Sigmoid colon (tissue), 7 donors: ENCODE data around the gene RANBP1. TPM values are rescaled to one million over a fixed set of nuclear protein-coding genes. Genes with fewer than 3 reads are reported as not detected.

Experiments
- DNase-seq: peaks from one replicate; pipeline ENCODE4 v3.0.0-alpha.2; 2019
- H3K27ac ChIP-seq, 4 donors: fragments of 200-600 bp; sonication (generic); one replicate each; pipeline ENCODE4 v1.5.1; 2016 to 2019; ENCODE audit warnings: mild to moderate bottlenecking in 1 of 4
- H3K27me3 ChIP-seq, 3 donors: fragments of 200-600 bp; sonication (generic); one replicate each; pipeline ENCODE4 v1.5.1; 2019; ENCODE audit warnings: mild to moderate bottlenecking in 1 of 3
- H3K36me3 ChIP-seq, 4 donors: fragments of 200-600 bp; sonication (generic); one replicate each; pipeline ENCODE4 v1.5.1; 2016 to 2019
- H3K4me1 ChIP-seq, 4 donors: fragments of 200-600 bp; sonication (generic); one replicate each; pipeline ENCODE4 v1.5.1; 2017 to 2019
- H3K4me3 ChIP-seq, 4 donors: fragments of 200-600 bp; sonication (generic); one replicate each; pipeline ENCODE4 v1.5.1; 2017 to 2019; ENCODE audit warnings: mild to moderate bottlenecking in 2 of 4, moderate library complexity in 1 of 4
- H3K9me3 ChIP-seq, 4 donors: fragments of 200-600 bp in 3 of 4; sonication (generic) in 3 of 4; one replicate each; pipeline versions ENCODE4 v1.5.1 to v1.6.1; 2013 to 2019
- CTCF ChIP-seq, 4 experiments: fragments of 450-650 bp in 3 of 4; fragments of 200-600 bp in 1 of 4; IDR thresholded peaks; one replicate each; pipeline ENCODE4 v1.5.1; 2016 to 2019; ENCODE audit warnings: antibody characterized with exemption in 4 of 4, mild to moderate bottlenecking in 3 of 4, moderate library complexity in 2 of 4
- EP300 ChIP-seq, 4 donors: sonication (generic); formaldehyde crosslinking; IDR thresholded peaks; one replicate each; pipeline ENCODE4 v1.6.1; 2017; ENCODE audit warnings: antibody characterized with exemption in 4 of 4
- POLR2A ChIP-seq, 2 donors: fragments of 450-650 bp; IDR thresholded peaks; one replicate each; pipeline ENCODE4 v1.6.1; 2016; ENCODE audit warnings: antibody characterized with exemption in 2 of 2, mild to moderate bottlenecking in 2 of 2, moderate library complexity in 2 of 2
- POLR2AphosphoS5 ChIP-seq, 4 donors: sonication (generic); formaldehyde crosslinking; IDR thresholded peaks; one replicate each; pipeline ENCODE4 v1.6.1; 2017; ENCODE audit warnings: antibody characterized with exemption in 4 of 4
- WGBS, 2 donors: extraction: QIAGEN DNeasy Blood & Tissue Kit; methylation state at CpG; one replicate each; pipeline ENCODE4 v1.1.7; 2013; 5-methylcytosine and 5-hydroxymethylcytosine counted together
- intact Hi-C: fragments of 100-400 bp; cut with DNase I; formaldehyde crosslinking; loops from one replicate; pipeline ENCODE4 v1.15.1; 2023
- polyA plus RNA-seq, 3 donors: library from polyadenylated mRNA; stranded (reverse); fragments of 200-250 nt; gene quantifications; one replicate each; pipeline ENCODE4 v1.2.3, GENCODE V29; 2013
- total RNA-seq, 4 donors: library from RNA; depleted of rRNA; stranded (reverse); fragments of >200 nt; gene quantifications; one replicate each; pipeline ENCODE4 v1.1.0, GENCODE V29; 2016
- donor health status: healthy with polysubstance abuse.
- donor health status: Bipolar disorder and iron deficiency.
- donor health status: healthy.

RANBP1 gene
- total and polyA plus RNA-seq, 7 donors: 67.9 to 194 (median 154) TPM

GRCh38 chr22:20107951-20108756, 7.8 kb upstream of the RANBP1 start:
- no peak for DNase-seq
- Histone ChIP-seq H3K36me3 (peaks cover 42 to 90% (median 52%) of the 10 kb centered on the region in 4 donors), H3K27me3 (no peaks in the 10 kb centered on the region), H3K4me3 (no peak overlapping the region), H3K9me3 (no peaks in the 10 kb centered on the region), H3K4me1 (no peaks in the 10 kb centered on the region), H3K27ac (no peak overlapping the region)
- intact Hi-C loops: no loop called here
- no peak for TF ChIP-seq CTCF (IDR thresholded peaks at IDR 0.05)
- TF ChIP-seq POLR2AphosphoS5 (IDR thresholded peaks at IDR 0.05): no peak
- no peak for TF ChIP-seq EP300 (IDR thresholded peaks at IDR 0.05)
- no peak for TF ChIP-seq POLR2A (IDR thresholded peaks at IDR 0.05)
- 86 to 90% methylated on average over 13 of the region's 13 CpGs for WGBS, 2 donors

GRCh38 chr22:20108757-20109230, 7.1 kb upstream of the RANBP1 start:
- Histone ChIP-seq H3K27me3 (no peaks in the 10 kb centered on the region), H3K27ac (no peak overlapping the region), H3K4me3 (no peak overlapping the region), H3K36me3 (peaks cover 42 to 95% (median 55%) of the 10 kb centered on the region in 4 donors), H3K9me3 (no peaks in the 10 kb centered on the region), H3K4me1 (no peaks in the 10 kb centered on the region)
- intact Hi-C loops: no loop called here
- 89 to 94% methylated on average over 12 of the region's 12 CpGs for WGBS, 2 donors
- no peak for TF ChIP-seq POLR2AphosphoS5 (IDR thresholded peaks at IDR 0.05)
- TF ChIP-seq EP300 (IDR thresholded peaks at IDR 0.05): no peak
- DNase-seq: no peak

GRCh38 chr22:20109411-20110358, 6.2 kb upstream of the RANBP1 start:
- H3K4me1 ChIP-seq: no peaks in the 10 kb centered on the region
- WGBS, 2 donors: 86 to 89% methylated on average over 23 of the region's 23 CpGs
- H3K9me3 ChIP-seq: no peaks in the 10 kb centered on the region
- H3K27ac ChIP-seq: no peak overlapping the region
- TF ChIP-seq EP300 (IDR thresholded peaks at IDR 0.05) (no peak), CTCF (IDR thresholded peaks at IDR 0.05) (no peak), POLR2A (IDR thresholded peaks at IDR 0.05) (no peak), POLR2AphosphoS5 (IDR thresholded peaks at IDR 0.05) (no peak)
- intact Hi-C loops: loop anchor here (10.0 kb wide), 2 partner anchors 125 to 155 kb away; no protein-coding TSS in a partner anchor
- no peaks in the 10 kb centered on the region for H3K27me3 ChIP-seq
- H3K36me3 ChIP-seq: peaks cover 41 to 99% (median 59%) of the 10 kb centered on the region in 4 donors
- no peak overlapping the region for H3K4me3 ChIP-seq
- no peak for DNase-seq

GRCh38 chr22:20110359-20110985, 5.4 kb upstream of the RANBP1 start:
- no peak overlapping the region for H3K27ac ChIP-seq
- DNase-seq: no peak
- TF ChIP-seq POLR2AphosphoS5 (IDR thresholded peaks at IDR 0.05): no peak
- TF ChIP-seq POLR2A (IDR thresholded peaks at IDR 0.05): no peak
- TF ChIP-seq CTCF (IDR thresholded peaks at IDR 0.05): no peak
- TF ChIP-seq EP300 (IDR thresholded peaks at IDR 0.05): no peak
- 90 to 92% methylated on average over 9 of the region's 9 CpGs for WGBS, 2 donors
- peaks cover 0 to 5% (median 3%) of the 10 kb centered on the region in 4 donors for H3K4me1 ChIP-seq
- no peaks in the 10 kb centered on the region for H3K27me3 ChIP-seq
- H3K9me3 ChIP-seq: no peaks in the 10 kb centered on the region
- H3K4me3 ChIP-seq: no peak overlapping the region
- intact Hi-C loops: loop anchor here (10.0 kb wide), 2 partner anchors 126 to 156 kb away; no protein-coding TSS in a partner anchor
- H3K36me3 ChIP-seq: peaks cover 39 to 96% (median 62%) of the 10 kb centered on the region in 4 donors
